SK-N-SH (cell line): ENCODE data around the gene ZNF724. TPM values are rescaled to one million over a fixed set of nuclear protein-coding genes. Genes with fewer than 3 reads are reported as not detected.
"Not testable (repeated sequence)": the region's sequence is repeated elsewhere in the genome, so short reads cannot be mapped to it uniquely, and the experiment has no call there.

Experiments
- CTCF ChIA-PET: fragments of 300-600, 350-600 bp; formaldehyde crosslinking; extraction: SDS; loops from one replicate; lab custom pipeline; 2021; lab: Yijun Ruan, JAX
- POLR2A ChIA-PET: fragments of 350-600 bp; sonication (Branson Sonifier 250); formaldehyde crosslinking; extraction: SDS; loops from one replicate; lab custom pipeline; 2020; ENCODE audit warnings: antibody characterized with exemption, inconsistent platforms; lab: Yijun Ruan, JAX
- DNase-seq: peaks from one replicate; pipeline ENCODE4 v3.0.0; 2012
- H2AFZ ChIP-seq: fragments of 200-600 bp; sonication (generic); 2 replicates; pipeline ENCODE4 v1.8.1; 2016; ENCODE audit warnings: antibody characterized with exemption, mild to moderate bottlenecking, low read depth
- H3F3A ChIP-seq: fragments of 200-600 bp; sonication (generic); replicated peaks from 2 replicates; pipeline ENCODE3; 2016; ENCODE audit warnings: antibody characterized with exemption, mild to moderate bottlenecking; ENCODE audit not compliant: insufficient read depth
- H3K27ac ChIP-seq, 2 experiments: fragments of 200-500 bp in 1 of 2; fragments of 200-600 bp in 1 of 2; sonication (Bioruptor generic) in 1 of 2; sonication (generic), shearing (Covaris generic) in 1 of 2; 2 replicates each; pipeline versions ENCODE4 v1.5.1 to v1.6.1; 2014 to 2016; ENCODE audit warnings: low read depth in 2 of 2, inconsistent platforms in 1 of 2, low read length in 1 of 2, mild to moderate bottlenecking in 1 of 2, mixed read lengths in 1 of 2
- H3K27me3 ChIP-seq: fragments of 200-600 bp; sonication (generic), shearing (Covaris generic); 2 replicates; pipeline ENCODE4 v1.6.1; 2016; ENCODE audit warnings: mixed run types; ENCODE audit not compliant: insufficient read depth
- H3K36me3 ChIP-seq, 2 experiments: fragments of 200-500 bp in 1 of 2; fragments of 200-600 bp in 1 of 2; sonication (Bioruptor generic) in 1 of 2; sonication (generic) in 1 of 2; replicated peaks in 1 of 2; 2 replicates each; pipeline versions ENCODE3 to v1.5.1; 2014 to 2016; ENCODE audit warnings: low read length in 1 of 2, mild to moderate bottlenecking in 1 of 2; ENCODE audit not compliant: insufficient read depth in 2 of 2, control insufficient read depth in 1 of 2
- H3K4me1 ChIP-seq, 2 experiments: fragments of 200-500 bp in 1 of 2; fragments of 200-600 bp in 1 of 2; sonication (Bioruptor generic) in 1 of 2; sonication (generic), shearing (Covaris generic) in 1 of 2; 2 replicates each; pipeline versions ENCODE4 v1.5.1 to v1.6.1; 2014 to 2016; ENCODE audit warnings: low read depth in 1 of 2, low read length in 1 of 2, mixed run types in 1 of 2; ENCODE audit not compliant: insufficient read depth in 2 of 2, control insufficient read depth in 1 of 2
- H3K4me2 ChIP-seq: fragments of 200-600 bp; sonication (generic), shearing (Covaris generic); 2 replicates; pipeline ENCODE4 v1.6.1; 2017; ENCODE audit warnings: mixed run types
- H3K4me3 ChIP-seq, 2 experiments: fragments of 200-500 bp in 1 of 2; fragments of 200-600 bp in 1 of 2; sonication (Bioruptor generic) in 1 of 2; sonication (generic), shearing (Covaris generic) in 1 of 2; 2 replicates each; pipeline versions ENCODE4 v1.5.1 to v1.8.1; 2014 to 2016; ENCODE audit warnings: low read depth in 2 of 2, inconsistent platforms in 1 of 2, low read length in 1 of 2, mild to moderate bottlenecking in 1 of 2, mixed read lengths in 1 of 2, moderate library complexity in 1 of 2
- H3K79me2 ChIP-seq: fragments of 200-600 bp; sonication (generic); 2 replicates; pipeline ENCODE4 v1.8.1; 2017; ENCODE audit warnings: mild to moderate bottlenecking; ENCODE audit not compliant: insufficient read depth
- H3K9ac ChIP-seq: fragments of 200-600 bp; sonication (generic); 2 replicates; pipeline ENCODE4 v1.6.1; 2017; ENCODE audit warnings: mixed run types
- H3K9me2 ChIP-seq: fragments of 200-600 bp; sonication (generic); 2 replicates; pipeline ENCODE4 v1.6.1; 2017; ENCODE audit warnings: mixed run types
- H3K9me3 ChIP-seq: fragments of 200-600 bp; sonication (generic); 2 replicates; pipeline ENCODE4 v1.6.1; 2017; ENCODE audit warnings: mixed run types, mild to moderate bottlenecking, moderate library complexity
- H4K20me1 ChIP-seq: fragments of 200-600 bp; sonication (generic); 2 replicates; pipeline ENCODE4 v1.6.1; 2017; ENCODE audit warnings: mild to moderate bottlenecking, mixed run types; ENCODE audit not compliant: insufficient read depth
- IRF3 ChIP-seq: fragments of 150-350 bp; IDR thresholded peaks from 2 replicates; pipeline ENCODE4 v1.6.1; 2016; ENCODE audit warnings: mild to moderate bottlenecking, low read depth, low read length
- TEAD4 ChIP-seq: IDR thresholded peaks from 2 replicates; pipeline ENCODE4 v1.4.0; 2012; ENCODE audit warnings: mild to moderate bottlenecking, borderline replicate concordance; ENCODE audit not compliant: insufficient read depth
- USF1 ChIP-seq: IDR thresholded peaks from 2 replicates; pipeline ENCODE4 v1.4.0; 2012; ENCODE audit warnings: low read depth, borderline replicate concordance
- WGBS: methylation state at CpG from one replicate; pipeline ENCODE4 v1.1.6; 2017; ENCODE audit warnings: low lambda C conversion rate; 5-methylcytosine and 5-hydroxymethylcytosine counted together
- polyA plus RNA-seq, 3 experiments: library from polyadenylated mRNA; depleted of rRNA; stranded (reverse); fragments of >200 nt; gene quantifications; 2 replicates each; pipeline ENCODE4 v1.2.3, GENCODE V29; 2012
- TF ChIP-seq, protein P1 (sequence below): IDR thresholded peaks from 2 replicates; pipeline ENCODE4 v1.4.0; 2012; ENCODE audit warnings: low read depth, borderline replicate concordance

Gene ZNF724
- polyA plus RNA-seq, 1 of the 3 experiments (the other 2 are of a cell fraction) = 0.56 TPM

DNA sequence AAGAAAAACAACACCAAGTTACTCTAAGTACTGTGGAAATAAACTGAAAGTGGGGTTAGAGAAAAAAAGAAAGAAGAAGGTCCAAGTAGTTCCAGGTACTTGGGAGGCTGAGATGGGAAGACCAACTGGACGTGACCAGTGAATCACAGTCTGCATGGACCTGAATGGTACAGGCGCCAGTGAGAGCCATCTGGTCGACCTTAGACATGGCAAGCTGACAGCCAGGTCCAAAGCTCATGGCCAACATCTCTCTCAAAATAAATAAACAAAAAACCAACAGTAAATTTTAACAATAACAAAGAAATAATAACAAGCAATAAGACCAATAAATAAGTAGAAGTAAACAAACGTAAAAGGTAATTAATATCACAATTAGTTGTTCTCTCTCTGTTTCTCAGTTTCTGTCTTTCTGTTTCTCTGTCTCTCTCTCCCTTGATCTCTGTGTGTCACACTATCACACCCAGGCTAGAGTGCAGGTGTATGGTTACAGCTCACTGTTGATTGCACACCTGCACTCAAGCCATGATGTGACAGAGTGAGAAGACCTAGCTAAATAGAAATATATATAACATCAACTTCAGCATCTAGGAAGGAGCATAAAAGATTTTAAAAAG is 31.6 kb upstream of the ZNF724 start:
- Histone ChIP-seq H3K9ac (no peak overlapping the region), H3K4me2 (no peak overlapping the region), H3K4me3 (no peak overlapping the region), H3K27ac (no peak overlapping the region), H3K79me2 (no peaks in the 10 kb centered on the region), H3F3A (no peaks in the 10 kb centered on the region), H3K4me1 (no peaks in the 10 kb centered on the region), H3K9me2 (no peaks in the 10 kb centered on the region), H4K20me1 (no peaks in the 10 kb centered on the region), H2AFZ (no peak overlapping the region), H3K36me3 (no peaks in the 10 kb centered on the region), H3K9me3 (no peaks in the 10 kb centered on the region), H3K27me3 (no peaks in the 10 kb centered on the region)
- POLR2A ChIA-PET = no interaction called here
- CTCF ChIA-PET = interaction anchor here (0.6 to 1.4 kb wide), 2 partner anchors 19 to 297 kb away, joined by 3 read pairs; no protein-coding TSS in a partner anchor
- WGBS = 33% methylated on average over 4 of the region's 4 CpGs
- DNase-seq = no peak
- no peak for TF ChIP-seq TEAD4
- TF ChIP-seq, protein P1, sequence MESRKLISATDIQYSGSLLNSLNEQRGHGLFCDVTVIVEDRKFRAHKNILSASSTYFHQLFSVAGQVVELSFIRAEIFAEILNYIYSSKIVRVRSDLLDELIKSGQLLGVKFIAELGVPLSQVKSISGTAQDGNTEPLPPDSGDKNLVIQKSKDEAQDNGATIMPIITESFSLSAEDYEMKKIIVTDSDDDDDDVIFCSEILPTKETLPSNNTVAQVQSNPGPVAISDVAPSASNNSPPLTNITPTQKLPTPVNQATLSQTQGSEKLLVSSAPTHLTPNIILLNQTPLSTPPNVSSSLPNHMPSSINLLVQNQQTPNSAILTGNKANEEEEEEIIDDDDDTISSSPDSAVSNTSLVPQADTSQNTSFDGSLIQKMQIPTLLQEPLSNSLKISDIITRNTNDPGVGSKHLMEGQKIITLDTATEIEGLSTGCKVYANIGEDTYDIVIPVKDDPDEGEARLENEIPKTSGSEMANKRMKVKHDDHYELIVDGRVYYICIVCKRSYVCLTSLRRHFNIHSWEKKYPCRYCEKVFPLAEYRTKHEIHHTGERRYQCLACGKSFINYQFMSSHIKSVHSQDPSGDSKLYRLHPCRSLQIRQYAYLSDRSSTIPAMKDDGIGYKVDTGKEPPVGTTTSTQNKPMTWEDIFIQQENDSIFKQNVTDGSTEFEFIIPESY = no peak
- no peak for TF ChIP-seq IRF3
- no peak for TF ChIP-seq USF1

DNA sequence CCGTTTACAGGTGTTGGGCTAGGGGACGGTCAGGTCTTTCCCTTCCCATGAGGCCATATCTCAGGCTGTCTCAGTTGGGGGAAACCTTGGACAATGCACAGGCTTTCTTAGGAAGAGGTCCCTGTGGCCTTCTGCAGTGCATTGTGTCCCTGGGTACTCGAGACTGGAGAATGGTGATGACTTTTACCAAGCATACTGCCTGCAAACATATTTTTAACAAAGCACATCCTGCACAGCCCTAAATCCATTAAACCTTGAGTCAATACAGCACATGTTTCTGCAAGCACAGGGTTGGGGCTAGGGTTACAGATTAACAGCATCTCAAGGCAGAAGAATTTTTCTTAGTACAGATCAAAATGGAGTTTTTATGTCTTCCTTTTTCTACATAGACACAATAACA is 27.9 kb upstream of the ZNF724 start:
- WGBS = 46% methylated on average over 3 of the region's 3 CpGs

More for the DNA sequence above, 27.9 kb upstream of the ZNF724 start:
- H4K20me1 ChIP-seq, CTCF ChIA-PET, H3K79me2 ChIP-seq, DNase-seq, H3K4me1 ChIP-seq, H3K27me3 ChIP-seq, H3K9me3 ChIP-seq, H3K27ac ChIP-seq, H3K9ac ChIP-seq, H3K36me3 ChIP-seq, POLR2A ChIA-PET, H3F3A ChIP-seq, H3K9me2 ChIP-seq, H2AFZ ChIP-seq, H3K4me2 ChIP-seq, H3K4me3 ChIP-seq: not testable (repeated sequence)
